ENCODE measurements around the gene SEL1L3.

GRCh38 chr4:25815586-25815985 lies 47.2 kb downstream of the SEL1L3 start:
- TF ChIP-seq CTCF (conservative IDR thresholded peaks at IDR 0.05) = no peak
- no peak for TF ChIP-seq ZFX (IDR thresholded peaks at IDR 0.05)

Measured in C4-2B (cell line).